Glomerular visceral epithelial cell (primary cell): Measurements from ENCODE around the gene RNF113A.
"Not testable (repeated sequence)": the region's sequence is repeated elsewhere in the genome, so short reads cannot be mapped to it uniquely, and the experiment has no call there.

Experiments used
- DNase-seq: peaks from one replicate; pipeline ENCODE4 v3.0.0-alpha.2; 2016; ENCODE audit errors: extremely low spot score

Gene RNF113A

GRCh38 chrX:119833905-119834304 lies 37.6 kb downstream of the RNF113A start:
- no peak for DNase-seq

DNA sequence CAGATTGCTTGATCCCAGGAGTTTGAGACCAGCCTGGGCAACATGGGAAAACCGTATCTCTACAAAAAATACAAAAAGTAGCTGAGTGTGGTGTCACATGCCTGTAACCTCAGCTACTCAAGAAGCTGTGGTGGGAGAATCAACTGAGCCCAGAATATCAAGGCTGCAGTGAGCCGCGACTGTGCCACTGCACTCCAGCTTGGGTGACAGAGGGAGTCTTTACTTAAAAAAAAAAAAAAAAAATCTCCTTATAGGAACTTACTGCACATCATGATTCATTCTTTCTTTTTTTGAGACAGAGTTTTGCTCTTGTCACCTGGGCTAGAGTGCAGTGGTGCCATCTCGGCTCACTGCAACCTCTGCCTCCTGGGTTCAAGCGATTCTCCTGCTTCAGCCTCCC lies 43.1 kb downstream of the RNF113A start:
- DNase-seq, result peak; percentile 13

GRCh38 chrX:119826399-119826959 lies 45.1 kb downstream of the RNF113A start:
- DNase-seq, result peak; percentile 8

GRCh38 chrX:119824221-119824620 lies 47.3 kb downstream of the RNF113A start:
- not testable (repeated sequence) for DNase-seq

GRCh38 chrX:119821703-119822102 lies 49.8 kb downstream of the RNF113A start:
- not testable (repeated sequence) for DNase-seq
